Cardiac muscle cell (in vitro differentiated cells and primary cell): Measurements from ENCODE around the gene CRYGN. TPM values are rescaled to one million over a fixed set of nuclear protein-coding genes. Genes with fewer than 3 reads are reported as not detected.
A peak's percentile ranks its signal among the peaks of the same experiment; 100 is the strongest.

Experiments used
- DNase-seq, 2 donors: peaks; one replicate each; pipeline versions ENCODE4 v3.0.0 to v3.0.0-alpha.2; 2010 to 2017; ENCODE audit warnings: low read depth in 1 of 2, low spot score in 1 of 2
- H3K27ac ChIP-seq: fragments of 200-600 bp; sonication (generic); 2 replicates; pipeline ENCODE4 v1.5.1; 2016
- H3K27me3 ChIP-seq: fragments of 200-600 bp; sonication (generic); 2 replicates; pipeline ENCODE4 v1.6.0; 2016; ENCODE audit warnings: control low read depth
- H3K36me3 ChIP-seq: fragments of 200-600 bp; sonication (generic); 2 replicates; pipeline ENCODE4 v1.5.1; 2016; ENCODE audit warnings: control low read depth
- H3K4me1 ChIP-seq: fragments of 200-600 bp; sonication (generic); 2 replicates; pipeline ENCODE4 v1.8.1; 2017; ENCODE audit warnings: low read depth, mild to moderate bottlenecking, mixed run types
- H3K4me3 ChIP-seq: fragments of 200-600 bp; sonication (generic); 2 replicates; pipeline ENCODE4 v1.5.1; 2016; ENCODE audit warnings: mild to moderate bottlenecking
- H3K9me3 ChIP-seq: fragments of 200-600 bp; sonication (generic); 2 replicates; pipeline ENCODE4 v1.5.1; 2017; ENCODE audit warnings: low read depth, mild to moderate bottlenecking, control low read depth
- CTCF ChIP-seq: IDR thresholded peaks from 2 replicates; pipeline ENCODE4 v1.5.1; 2012; ENCODE audit warnings: low read depth, mild to moderate bottlenecking, low read length
- polyA plus RNA-seq: library from polyadenylated mRNA; unstranded; fragments of >200 nt; fragmentation: Nextera tagmentation; extraction: Ambion mirVana; gene quantifications from 2 replicates; pipeline ENCODE4 v1.2.1, GENCODE V29; 2016
- total RNA-seq: library from RNA; depleted of rRNA; stranded (reverse); fragments of >200 nt; gene quantifications from 2 replicates; pipeline ENCODE4 v1.2.3, GENCODE V29; 2016

Gene CRYGN
- total and polyA plus RNA-seq, 2 experiments from 2014 or later: 0.46 to 1.0 TPM

DNA sequence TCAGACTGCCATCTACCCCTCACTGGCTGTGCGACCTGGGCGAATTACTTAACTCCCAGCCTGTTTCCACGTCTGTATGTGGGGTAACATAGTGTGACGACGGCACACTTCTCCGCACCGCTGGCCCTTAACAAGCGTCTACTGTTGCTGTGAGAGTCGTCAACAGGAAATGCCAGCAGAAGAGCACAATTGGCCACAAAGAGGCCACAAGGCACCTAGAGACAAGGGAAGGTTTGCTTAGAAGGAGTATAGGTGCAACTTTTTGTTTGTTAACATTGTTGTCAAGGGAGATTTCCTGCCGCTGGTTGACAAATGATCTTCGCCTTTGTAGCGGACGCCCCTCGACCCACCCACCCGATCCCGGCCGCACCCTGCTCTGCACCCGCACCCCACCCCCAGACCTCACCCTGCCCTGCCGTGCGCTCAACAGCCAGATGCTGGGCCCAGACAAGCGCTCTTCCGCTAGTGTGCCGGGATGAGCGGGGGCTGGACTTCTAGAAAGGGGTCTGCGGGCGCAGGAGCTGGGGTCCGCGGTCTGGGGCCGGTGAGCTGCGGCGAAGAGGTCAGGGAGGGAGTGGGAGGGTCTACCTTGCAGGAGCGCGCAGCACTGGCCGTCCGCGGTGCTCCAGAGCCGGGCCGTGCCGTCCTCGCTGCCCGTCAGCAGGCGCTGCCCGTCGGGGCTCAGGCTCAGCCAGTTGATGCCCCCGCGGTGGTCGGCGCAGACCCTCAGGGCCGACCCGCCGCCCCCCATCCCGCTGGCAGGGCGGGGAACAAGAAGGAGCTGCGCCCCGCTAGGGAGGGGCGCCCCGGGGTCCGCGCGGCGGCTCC is 30.9 kb downstream of the CRYGN start:
- Histone ChIP-seq H3K27me3 (no peaks in the 10 kb centered on the region), H3K27ac (peak overlapping the region; percentile 80), H3K4me1 (peaks cover 4% of the 10 kb centered on the region), H3K4me3 (peak overlapping the region; percentile 62), H3K9me3 (no peaks in the 10 kb centered on the region), H3K36me3 (no peaks in the 10 kb centered on the region)
- TF ChIP-seq CTCF: no peak
- peak; percentile 55 to 80 for DNase-seq

DNA sequence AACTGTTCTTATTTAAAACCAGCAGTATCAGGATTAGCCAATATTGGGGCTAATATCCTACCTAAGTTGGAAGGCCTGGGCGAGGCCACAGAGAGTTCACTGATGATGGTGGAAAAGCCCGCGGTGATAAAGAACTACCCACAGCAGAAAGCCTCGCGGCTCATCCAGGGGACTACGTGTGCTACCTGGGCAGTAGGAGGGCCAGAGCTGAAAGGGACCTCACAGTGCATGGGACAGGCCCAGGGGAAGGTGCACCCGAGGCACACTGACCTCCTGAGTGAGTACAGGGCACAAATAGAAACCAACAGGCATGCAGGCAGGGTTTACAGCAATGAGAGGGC is 31.5 kb downstream of the CRYGN start:
- no peak for TF ChIP-seq CTCF
- Histone ChIP-seq H3K36me3 (no peaks in the 10 kb centered on the region), H3K9me3 (no peaks in the 10 kb centered on the region), H3K27me3 (no peaks in the 10 kb centered on the region), H3K4me3 (peak overlapping the region; percentile 62), H3K27ac (no peak overlapping the region), H3K4me1 (peaks cover 4% of the 10 kb centered on the region)
- DNase-seq: no peak

DNA sequence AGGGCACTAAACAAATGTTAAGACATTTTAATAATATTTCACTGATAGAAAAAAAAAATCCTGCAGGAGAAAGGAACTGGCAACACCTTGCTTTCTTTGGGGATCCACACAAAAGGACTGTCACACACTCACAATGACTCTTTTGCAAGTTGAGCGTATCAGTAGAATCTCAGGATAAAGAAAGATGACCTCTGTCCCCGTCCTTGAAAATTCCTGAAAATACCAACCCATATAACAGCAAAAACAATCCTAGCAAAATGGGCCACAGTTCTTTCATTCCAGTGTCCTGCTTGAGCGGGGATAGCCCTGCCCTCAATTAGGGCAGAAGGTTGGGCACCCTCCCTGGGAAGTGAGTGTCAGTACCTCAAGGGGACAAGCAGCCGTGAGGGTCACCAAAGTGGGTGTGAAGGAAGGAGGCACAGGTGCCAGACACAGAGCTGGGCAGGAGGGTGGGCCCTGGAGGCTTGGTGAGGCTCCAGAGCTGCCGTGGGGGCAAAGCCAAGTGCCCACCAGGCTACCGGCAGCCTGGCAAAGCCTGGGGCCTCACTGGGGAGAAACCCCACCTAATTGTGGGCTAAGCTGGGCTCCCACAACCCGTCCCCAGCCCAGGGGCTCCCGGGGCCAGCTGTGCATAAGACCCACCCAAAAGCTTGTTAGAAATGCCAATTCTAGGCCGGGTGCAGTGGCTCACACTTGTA is 32.9 kb downstream of the CRYGN start:
- H3K36me3 ChIP-seq: no peaks in the 10 kb centered on the region
- H3K27me3 ChIP-seq: no peaks in the 10 kb centered on the region
- H3K27ac ChIP-seq: no peak overlapping the region
- TF ChIP-seq CTCF: no peak
- no peak overlapping the region for H3K4me3 ChIP-seq
- DNase-seq: no peak
- peaks cover 4% of the 10 kb centered on the region for H3K4me1 ChIP-seq
- H3K9me3 ChIP-seq: no peaks in the 10 kb centered on the region

GRCh38 chr7:151406051-151406875 is 33.7 kb downstream of the CRYGN start:
- TF ChIP-seq CTCF: no peak
- Histone ChIP-seq H3K27me3 (no peaks in the 10 kb centered on the region), H3K36me3 (no peaks in the 10 kb centered on the region), H3K4me1 (no peaks in the 10 kb centered on the region), H3K27ac (no peak overlapping the region), H3K4me3 (no peak overlapping the region), H3K9me3 (no peaks in the 10 kb centered on the region)
- DNase-seq: no peak

- Histone ChIP-seq H3K9me3 (no peaks in the 10 kb centered on the region), H3K4me1 (no peaks in the 10 kb centered on the region), H3K36me3 (no peaks in the 10 kb centered on the region), H3K27me3 (no peaks in the 10 kb centered on the region), H3K4me3 (no peak overlapping the region), H3K27ac (peak overlapping the region; percentile 56)
- no peak for DNase-seq
- no peak for TF ChIP-seq CTCF
These were observed 34.4 kb downstream of the CRYGN start for GRCh38 chr7:151405588-151405987.
